ENCODE measurements around the gene MCTP1. TPM values are rescaled to one million over a fixed set of nuclear protein-coding genes. Genes with fewer than 3 reads are reported as not detected.

Gene MCTP1
- total and polyA plus RNA-seq, 2 of the 8 experiments (the other 6 are each of a cell fraction or from before 2014, with no cell fraction given), result 0.56 to 3.4 TPM

DNA sequence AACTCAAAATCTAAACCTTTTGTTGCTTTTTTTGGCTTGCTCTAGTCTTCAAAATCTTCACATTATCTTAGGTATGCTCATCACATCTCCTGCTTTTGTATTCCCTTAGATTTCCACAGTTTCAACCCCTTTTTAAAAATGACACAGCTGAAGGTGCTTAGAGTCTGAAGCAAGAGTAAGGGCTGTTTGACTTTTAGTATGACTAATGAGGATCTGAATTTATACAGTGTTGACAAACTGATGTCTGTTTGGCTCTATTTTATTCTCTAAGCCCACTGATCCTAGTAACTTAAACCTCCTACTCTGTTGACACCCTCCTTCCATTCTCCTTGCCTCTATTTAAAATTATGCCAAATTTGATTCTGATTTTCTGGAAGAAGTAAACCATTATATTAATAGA, 200.1 kb downstream of the MCTP1 start (continued):
- TF ChIP-seq SIRT6 (IDR thresholded peaks at IDR 0.05; ENCODE audit: low read length) (no peak), HDAC6 (IDR thresholded peaks at IDR 0.05; ENCODE audit: low read depth, low read length) (no peak), SRF (IDR thresholded peaks at IDR 0.05; ENCODE audit: low read depth, low read length) (no peak)

All from H1 (cell line).